Heart left ventricle (tissue), 16 donors: ENCODE results near the gene TACSTD2. TPM values are rescaled to one million over a fixed set of nuclear protein-coding genes. Genes with fewer than 3 reads are reported as not detected.
"Not testable (repeated sequence)": the region's sequence is repeated elsewhere in the genome, so short reads cannot be mapped to it uniquely, and the experiment has no call there.

Source experiments
- ATAC-seq, 4 donors: fragments of 200-7000 bp; cut with Tn5 transposase; one replicate each; pipeline ENCODE4 v1.9.1; 2020 to 2022; ENCODE audit warnings: moderate library complexity in 4 of 4, mild to moderate bottlenecking in 3 of 4, moderate number of reproducible peaks in 1 of 4
- DNase-seq, 5 donors: peaks; one replicate each; pipeline ENCODE4 v3.0.0-alpha.2; 2020
- H3K27ac ChIP-seq, 12 donors: fragments of 200-600 bp; sonication (generic) in 4 of 12; one replicate each; pipeline versions ENCODE4 v1.5.0 to v1.8.0; 2016 to 2022; ENCODE audit warnings: mild to moderate bottlenecking in 2 of 12
- H3K27me3 ChIP-seq, 9 donors: fragments of 200-600 bp; sonication (generic) in 2 of 9; one replicate each; pipeline versions ENCODE4 v1.5.1 to v1.8.0; 2016 to 2022; ENCODE audit warnings: mild to moderate bottlenecking in 3 of 9
- H3K36me3 ChIP-seq, 9 donors: fragments of 200-600 bp; sonication (generic) in 2 of 9; one replicate each; pipeline versions ENCODE4 v1.5.0 to v1.8.0; 2018 to 2022; ENCODE audit warnings: mild to moderate bottlenecking in 2 of 9
- H3K4me1 ChIP-seq, 12 donors: fragments of 200-600 bp; sonication (generic) in 4 of 12; one replicate each; pipeline versions ENCODE4 v1.5.0 to v1.8.0; 2016 to 2022; ENCODE audit warnings: mild to moderate bottlenecking in 3 of 12
- H3K4me3 ChIP-seq, 12 donors: fragments of 200-600 bp; sonication (generic) in 4 of 12; one replicate each; pipeline versions ENCODE4 v1.5.0 to v1.8.0; 2017 to 2022; ENCODE audit warnings: mild to moderate bottlenecking in 9 of 12, moderate library complexity in 4 of 12
- H3K9me3 ChIP-seq, 12 donors: fragments of 200-600 bp; sonication (generic) in 4 of 12; one replicate each; pipeline versions ENCODE4 v1.5.0 to v1.8.0; 2016 to 2022; ENCODE audit warnings: mild to moderate bottlenecking in 1 of 12
- CTCF ChIP-seq, 12 donors: fragments of 200-600 bp; sonication (generic) in 4 of 12; IDR thresholded peaks; one replicate each; pipeline versions ENCODE4 v1.5.0 to v1.8.0; 2018 to 2022; ENCODE audit warnings: antibody characterized with exemption in 12 of 12, mild to moderate bottlenecking in 5 of 12
- POLR2A ChIP-seq, 2 donors: fragments of 450-650 bp; IDR thresholded peaks; one replicate each; pipeline ENCODE4 v1.6.1; 2017; ENCODE audit warnings: antibody characterized with exemption in 2 of 2, mild to moderate bottlenecking in 2 of 2, moderate library complexity in 2 of 2
- WGBS, 4 donors: extraction: QIAGEN DNeasy Blood & Tissue Kit in 2 of 4; methylation state at CpG; one replicate each; pipeline versions ENCODE4 v1.1.5 to v1.1.7; 2013 to 2018; 5-methylcytosine and 5-hydroxymethylcytosine counted together
- intact Hi-C, 10 donors: fragments of 100-400 bp; cut with DNase I; formaldehyde crosslinking; loops; one replicate each; pipeline versions ENCODE4 v1.11.1 to v1.14.2; 2022
- polyA plus RNA-seq, 2 donors: library from polyadenylated mRNA; stranded (reverse); fragments of 200-250 nt; gene quantifications; one replicate each; pipeline ENCODE4 v1.2.3, GENCODE V29; 2013
- total RNA-seq, 9 donors: library from RNA; depleted of rRNA in 2 of 9; stranded (reverse); fragments of >200 nt in 2 of 9; fragmentation: NEBNext Ultra II Directional in 3 of 9; extraction: Animal tissue kit (Norgen Biotek cat#: 25700) in 3 of 9; gene quantifications; one replicate each; pipeline versions ENCODE4 v1.1.0 to v1.2.4, GENCODE V29; 2016 to 2023
- donor health status: ischemic (EF 13 %, LVEDD 7.1; RV severe dilation, severe dysfunction).
- donor health status: healthy with polysubstance abuse.
- donor health status: DM: no; HTN: yes; CAD: no.
- donor health status: DM: no; HTN: no; CAD: no.
- donor health status: ischemic (EF 25% LVEDD 6.9; RV normal size, moderate dysfunction).
- donor health status: ischemic (EF 25% LVEDD 5.7; RV mildly dilated, moderate dysfunction).
- donor health status: healthy.
- donor health status: DM: yes; HTN: yes; CAD: no.
- donor health status: ischemic (EF 35%, LVEDD 5.7; RV mildly dilated, moderate dysfunction).
- donor health status: nonischemic (EF 11% LVEDD 7.7; RV severe dilation, severe dysfunction).
- donor health status: DM: yes; HTN: yes; CAD: no.
- donor health status: PGD.
- donor health status: ischemic (EF 29% LVEDD 5.4; RV normal size, mild dysfunction).
- donor health status: nonischemic (EF 23%, LVEDD 6.1; RV moderate dilation, normal function).

Gene TACSTD2
- total and polyA plus RNA-seq, 11 donors: 0.11 to 0.75 (median 0.15) TPM; not detected in 4

DNA sequence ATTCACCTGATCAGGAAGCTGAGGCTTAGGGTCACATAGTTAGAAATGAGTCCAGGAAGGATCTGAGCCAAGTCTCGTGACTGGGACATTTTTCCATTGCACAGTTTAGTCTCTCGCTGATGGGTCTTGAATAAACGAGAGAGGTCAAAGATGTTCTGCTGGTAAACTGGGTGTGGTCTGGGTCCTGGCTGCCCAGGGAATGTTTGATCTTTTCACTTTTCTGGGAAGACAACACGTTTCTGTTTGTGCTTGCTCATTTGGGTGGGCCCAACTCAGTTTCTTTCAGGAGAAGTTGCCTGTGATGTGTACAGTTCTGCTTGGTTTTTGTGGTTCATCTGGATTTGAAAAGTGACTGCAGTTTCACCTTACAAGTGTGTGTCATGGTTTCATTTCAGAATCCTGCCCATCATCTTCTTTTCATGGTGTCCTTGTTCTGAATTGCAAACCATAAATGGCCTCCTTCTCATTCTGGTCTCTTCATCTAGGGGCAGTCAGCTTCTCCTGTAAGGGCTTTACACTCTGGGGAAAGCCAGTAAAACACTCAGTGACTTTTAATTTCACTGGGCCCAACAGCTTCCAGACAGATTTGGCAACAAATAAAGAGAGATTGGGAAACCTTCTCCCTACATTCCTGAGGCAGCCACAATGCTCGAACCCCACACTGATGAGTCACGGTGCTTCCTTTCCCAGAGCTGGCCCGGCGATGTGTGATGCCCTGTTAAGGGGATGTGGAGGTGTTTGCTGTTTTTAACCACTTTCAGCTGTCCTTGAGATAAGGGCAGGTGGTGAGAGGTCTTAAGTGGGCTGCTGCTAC is 7.2 kb upstream of the TACSTD2 start:
- intact Hi-C loops: no loop called here
- Histone ChIP-seq H3K27ac (peak overlapping the region in 4 of 12 donors; percentile 33 to 52 (median 36)), H3K4me3 (no peak overlapping the region), H3K27me3 (peaks cover 0 to 4% (median 0%) of the 10 kb centered on the region in 9 donors), H3K36me3 (no peaks in the 10 kb centered on the region), H3K4me1 (peaks cover 0 to 25% (median 0%) of the 10 kb centered on the region in 12 donors), H3K9me3 (no peaks in the 10 kb centered on the region)
- ATAC-seq (peak in 3 of 4 donors; percentile 58 to 91 (median 90)), DNase-seq (peak in 3 of 5 donors; percentile 51 to 67 (median 57))
- TF ChIP-seq CTCF (IDR thresholded peaks at IDR 0.05) (no peak), POLR2A (IDR thresholded peaks at IDR 0.05) (no peak)
- WGBS, 4 donors: 25 to 31% (median 28%) methylated on average over 8 of the region's 8 CpGs

DNA sequence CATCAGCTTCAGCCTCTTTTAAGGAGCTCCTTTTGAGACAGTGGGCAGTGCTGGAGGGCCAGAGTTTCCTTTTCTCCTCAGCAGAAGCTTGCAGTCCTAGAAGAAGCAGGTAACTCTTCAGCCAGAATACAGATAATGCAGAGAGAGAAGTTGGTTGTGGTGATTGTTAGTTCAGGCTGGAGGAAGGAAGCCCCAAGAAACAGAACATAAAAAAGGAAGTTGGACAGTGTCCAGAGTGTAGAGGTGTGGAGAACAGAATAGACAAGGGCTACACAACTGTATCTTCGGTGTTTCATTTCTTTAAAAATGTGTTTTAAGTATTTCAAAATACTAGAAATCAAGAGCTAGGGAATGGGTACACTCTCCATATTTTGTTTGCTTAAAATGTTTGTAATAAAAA is 6.4 kb upstream of the TACSTD2 start:
- DNase-seq (no peak), ATAC-seq (peak in 1 of 4 donors; percentile 63)
- no peaks in the 10 kb centered on the region for H3K36me3 ChIP-seq
- peaks cover 0 to 25% (median 0%) of the 10 kb centered on the region in 12 donors for H3K4me1 ChIP-seq
- H3K9me3 ChIP-seq: no peaks in the 10 kb centered on the region
- peaks cover 0 to 10% (median 0%) of the 10 kb centered on the region in 9 donors for H3K27me3 ChIP-seq
- intact Hi-C loops: no loop called here
- peak overlapping the region in 2 of 12 donors; percentile 37 to 52 for H3K27ac ChIP-seq
- TF ChIP-seq CTCF (IDR thresholded peaks at IDR 0.05): no peak
- TF ChIP-seq POLR2A (IDR thresholded peaks at IDR 0.05): no peak
- 53 to 63% (median 54%) methylated on average over 1 of the region's 1 CpG for WGBS, 4 donors
- H3K4me3 ChIP-seq: no peak overlapping the region

DNA sequence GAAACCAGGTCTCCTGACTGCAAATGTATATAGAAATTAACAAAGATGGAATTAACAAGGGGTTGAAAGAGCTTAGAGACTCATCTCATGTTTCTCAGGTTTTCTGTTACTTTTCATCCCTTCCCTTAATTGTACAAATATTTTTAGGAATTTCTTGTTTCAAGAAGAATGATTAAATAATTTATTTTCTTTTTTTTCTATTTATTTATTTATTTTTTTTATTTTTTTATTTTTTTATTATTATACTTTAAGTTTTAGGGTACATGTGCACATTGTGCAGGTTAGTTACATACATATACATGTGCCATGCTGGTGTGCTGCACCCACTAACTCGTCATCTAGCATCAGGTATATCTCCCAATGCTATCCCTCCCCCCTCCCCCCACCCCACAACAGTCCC is 5.1 kb upstream of the TACSTD2 start:
- H3K27me3 ChIP-seq: peaks cover 0 to 24% (median 7%) of the 10 kb centered on the region in 9 donors
- H3K27ac ChIP-seq, ATAC-seq, H3K9me3 ChIP-seq, DNase-seq, intact Hi-C loops, H3K4me3 ChIP-seq, H3K36me3 ChIP-seq: not testable (repeated sequence)
- H3K4me1 ChIP-seq: peaks cover 0 to 29% (median 3%) of the 10 kb centered on the region in 12 donors
- WGBS, 4 donors: 85 to 100% (median 91%) methylated on average over 1 of the region's 1 CpG

- no peak for TF ChIP-seq POLR2A (IDR thresholded peaks at IDR 0.05)
- TF ChIP-seq CTCF (IDR thresholded peaks at IDR 0.05): no peak
- DNase-seq: no peak
- intact Hi-C loops: no loop called here
- H3K36me3 ChIP-seq: no peaks in the 10 kb centered on the region
- H3K9me3 ChIP-seq: no peaks in the 10 kb centered on the region
- H3K4me1 ChIP-seq: peaks cover 0 to 34% (median 7%) of the 10 kb centered on the region in 12 donors
- WGBS, 4 donors: 81 to 95% (median 88%) methylated on average over 2 of the region's 2 CpGs
- ATAC-seq: no peak
- peaks cover 3 to 29% (median 12%) of the 10 kb centered on the region in 9 donors for H3K27me3 ChIP-seq
- H3K4me3 ChIP-seq: no peak overlapping the region
- no peak overlapping the region for H3K27ac ChIP-seq
Observed at GRCh38 chr1:58581641-58582040, 4.6 kb upstream of the TACSTD2 start.
